ENCODE data around the gene UROC1. TPM values are rescaled to one million over a fixed set of nuclear protein-coding genes. Genes with fewer than 3 reads are reported as not detected.

The UROC1 gene
- total RNA-seq, 1 donor from 2014 or later: not detected

- intact Hi-C loops (cut with micrococcal nuclease): no loop called here
Observed at GRCh38 chr3:126481808-126482502, 35.6 kb downstream of the UROC1 start.

DNA sequence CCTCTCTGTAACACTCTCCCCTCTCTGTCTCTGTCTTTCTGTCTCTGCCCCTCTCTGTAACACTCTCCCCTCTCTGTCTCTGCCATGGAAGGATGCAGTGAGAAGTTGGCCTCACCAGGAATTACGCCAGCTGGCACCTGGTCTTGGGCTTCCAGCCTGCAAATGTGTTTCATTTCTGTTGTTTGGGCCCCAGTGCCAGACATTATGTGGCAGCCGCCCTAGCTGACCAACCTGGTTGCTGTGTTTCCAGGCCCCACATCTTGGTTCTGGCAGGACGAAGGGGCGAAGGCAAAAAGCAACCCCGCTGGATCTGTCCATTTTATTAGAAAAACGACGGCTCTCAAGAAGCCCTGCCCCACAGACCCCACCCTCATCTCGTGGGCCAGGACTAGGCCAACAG, 36.7 kb downstream of the UROC1 start:
- intact Hi-C loops (cut with micrococcal nuclease): no loop called here

GRCh38 chr3:126480206-126480605, 37.4 kb downstream of the UROC1 start:
- intact Hi-C loops (cut with micrococcal nuclease): no loop called here

GRCh38 chr3:126479642-126480041, 37.9 kb downstream of the UROC1 start:
- intact Hi-C loops (cut with micrococcal nuclease): loop anchor here (5.0 kb wide), 2 partner anchors 397 to 1573 kb away; partner anchors contain the start of genes SEC61A1 and SLC41A3

GRCh38 chr3:126478581-126479310, 38.8 kb downstream of the UROC1 start:
- intact Hi-C loops (cut with micrococcal nuclease): loop anchor here (5.0 kb wide), 2 partner anchors 396 to 1574 kb away; partner anchors contain the start of genes SEC61A1 and SLC41A3

- intact Hi-C loops (cut with micrococcal nuclease): loop anchor here (2.0 to 5.0 kb wide), 3 partner anchors 228 to 1575 kb away; partner anchors contain the start of genes CHCHD6, SEC61A1 and SLC41A3
Observed at GRCh38 chr3:126477061-126477380, 40.6 kb downstream of the UROC1 start.

DNA sequence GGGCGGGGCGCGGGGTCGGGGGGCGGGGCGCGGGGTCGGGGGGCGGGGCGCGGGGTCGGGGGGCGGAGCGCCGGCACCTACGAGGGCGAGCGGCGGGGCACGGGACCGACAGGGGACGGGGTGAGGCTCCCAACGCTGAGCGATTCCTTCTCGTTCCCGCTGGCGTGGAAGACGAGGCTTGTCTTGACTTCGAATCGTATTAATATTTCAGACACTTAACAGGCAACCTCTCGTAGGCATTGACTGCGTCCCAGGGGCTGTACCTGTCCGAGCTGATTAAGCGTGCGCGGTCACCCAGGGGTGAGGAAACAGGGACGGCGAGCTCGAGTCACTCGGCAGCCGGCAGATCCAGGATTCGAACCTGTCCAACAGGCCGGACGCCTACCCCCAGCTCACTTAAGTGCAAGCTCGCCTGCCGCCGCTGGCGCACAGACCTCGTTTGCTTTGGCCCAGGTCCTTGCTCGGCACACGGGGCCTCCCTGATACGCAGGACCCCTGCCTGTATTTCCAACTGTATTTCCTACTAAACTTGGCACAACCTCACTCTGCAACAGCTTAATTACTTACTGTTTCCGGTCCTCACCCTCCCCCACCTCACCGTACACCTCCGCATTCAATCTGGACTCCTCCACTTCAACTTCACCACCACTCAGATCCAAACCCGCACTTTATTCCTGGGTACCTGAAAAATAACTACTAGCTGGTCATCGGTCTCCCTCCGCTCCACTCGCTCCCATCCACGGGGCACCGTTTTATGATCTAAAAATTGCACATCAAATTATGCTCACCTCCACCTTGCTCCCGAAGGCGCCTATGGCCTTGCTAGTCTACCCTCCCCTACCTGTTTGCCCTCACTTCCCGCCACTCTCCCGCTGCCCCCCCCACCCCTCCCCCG, 41.2 kb downstream of the UROC1 start:
- intact Hi-C loops (cut with micrococcal nuclease): loop anchor here (2.0 to 5.0 kb wide), 3 partner anchors 228 to 1576 kb away; partner anchors contain the start of genes CHCHD6, SEC61A1 and SLC41A3

DNA sequence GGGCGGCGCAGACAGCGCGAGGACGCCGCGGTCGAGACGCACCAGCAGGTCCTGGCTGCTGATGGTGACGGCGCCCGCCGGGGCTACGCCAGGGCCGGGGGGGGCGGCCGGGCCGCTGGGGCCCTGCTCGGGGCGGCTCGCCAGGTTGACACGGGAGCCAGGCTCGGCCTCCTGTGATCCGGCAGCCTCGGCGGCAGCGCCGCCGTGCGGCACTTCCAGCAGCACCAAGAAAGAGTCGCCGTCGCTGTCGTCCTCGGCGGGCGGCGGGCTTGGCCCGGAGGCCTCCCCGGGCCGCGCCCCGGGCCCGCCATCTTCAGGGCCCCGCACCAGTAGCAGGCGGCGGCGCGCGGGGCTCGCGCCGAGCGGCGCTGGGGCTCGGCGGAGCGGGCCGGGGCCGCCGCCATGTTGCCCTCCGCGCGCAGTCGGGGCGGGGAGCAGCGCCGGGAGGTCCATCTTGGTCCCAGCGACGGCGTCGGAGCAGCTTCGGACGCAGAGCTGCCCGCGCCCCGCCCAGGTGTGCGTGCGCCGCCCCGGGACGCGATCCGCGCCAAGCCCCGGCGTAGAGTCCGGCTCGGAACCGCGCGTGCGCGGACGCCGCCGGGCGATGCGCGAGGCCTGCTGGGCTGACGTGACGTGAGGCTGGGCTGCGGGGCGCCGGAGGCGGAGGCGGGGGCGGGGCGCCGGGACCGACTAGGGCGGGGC, 42.0 kb downstream of the UROC1 start, which contains the start of gene ZXDC:
Gene ZXDC, minus strand, starts transcription at position 479 of the 702 bp plus-strand sequence. Its CDS starts 26 bp downstream, at position 453.
- intact Hi-C loops (cut with micrococcal nuclease): loop anchor here (1.0 to 5.0 kb wide), 6 partner anchors 119 to 1577 kb away; partner anchors contain the start of genes CHCHD6, KLF15, SEC61A1 and SLC41A3

- intact Hi-C loops (cut with micrococcal nuclease): loop anchor here (1.0 to 5.0 kb wide), 5 partner anchors 118 to 1578 kb away; partner anchors contain the start of genes KLF15, SEC61A1 and SLC41A3
Observed at GRCh38 chr3:126474498-126475412, 42.8 kb downstream of the UROC1 start.

GRCh38 chr3:126473292-126474168, 44.0 kb downstream of the UROC1 start:
- intact Hi-C loops (cut with micrococcal nuclease): loop anchor here (2.0 kb wide), 1 partner anchor 117 kb away; the partner anchor contains the start of gene KLF15

GRCh38 chr3:126472277-126473006, 45.1 kb downstream of the UROC1 start:
- intact Hi-C loops (cut with micrococcal nuclease): no loop called here

DNA sequence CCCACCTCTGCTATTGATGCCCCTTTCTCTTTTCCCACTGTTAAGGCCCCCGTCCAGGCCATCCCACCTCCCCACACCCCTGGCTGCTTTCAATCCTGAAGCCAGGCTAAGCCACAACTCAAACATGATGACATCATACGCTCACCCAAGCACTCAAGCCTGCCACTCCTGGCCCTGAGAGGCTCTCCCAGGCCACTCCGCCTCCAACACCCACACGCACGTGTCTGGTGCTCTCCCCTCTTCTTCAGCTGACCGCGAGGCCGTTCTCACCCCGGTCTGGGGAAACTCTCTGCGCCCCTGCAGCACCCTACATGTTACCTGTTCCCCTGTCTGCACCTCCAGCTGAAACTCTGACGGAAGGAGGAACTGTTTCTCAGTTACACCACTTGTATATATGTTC, 48.1 kb downstream of the UROC1 start:
- intact Hi-C loops (cut with micrococcal nuclease): no loop called here

DNA sequence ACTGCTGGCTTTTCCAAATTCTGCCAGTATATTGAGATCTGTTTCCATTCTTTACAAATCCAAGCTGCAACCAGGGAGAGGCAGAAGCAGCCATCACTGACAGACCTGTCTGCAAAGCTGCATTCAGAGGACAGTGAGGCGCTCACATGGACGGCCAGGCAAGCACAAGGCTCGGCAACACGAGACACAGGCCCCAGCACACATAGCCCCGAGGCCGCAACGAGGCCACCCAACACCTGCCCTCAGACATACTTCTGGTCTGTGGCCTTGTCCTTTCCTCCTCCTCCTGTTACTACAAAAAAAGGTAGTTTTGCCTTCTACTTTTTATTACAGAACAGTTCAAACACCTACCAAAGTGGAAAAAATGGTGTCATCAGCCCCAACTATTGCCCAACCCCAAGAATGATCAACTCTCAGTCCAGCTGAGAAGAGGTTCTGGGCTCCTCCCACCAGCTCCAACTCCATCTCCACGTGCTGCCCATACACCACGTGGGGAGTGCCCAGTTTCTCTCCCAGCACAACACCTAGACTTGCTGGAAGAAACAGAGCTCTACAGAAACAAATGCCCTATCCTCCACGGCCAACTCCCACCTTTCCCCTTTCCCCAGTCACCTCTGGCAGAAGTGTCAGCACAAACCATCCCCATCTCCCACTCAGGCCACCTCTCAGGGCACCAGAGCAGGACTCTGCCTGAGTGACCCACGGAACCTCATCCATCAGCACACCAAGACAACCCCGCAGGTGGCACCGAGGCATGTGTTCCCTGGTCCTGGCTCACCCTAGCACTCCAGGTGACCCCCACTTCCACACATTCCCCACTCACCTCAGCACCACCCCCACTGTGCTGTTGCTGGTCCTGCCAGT, 49.3 kb downstream of the UROC1 start:
- intact Hi-C loops (cut with micrococcal nuclease): no loop called here

- intact Hi-C loops (cut with micrococcal nuclease): no loop called here
Observed at GRCh38 chr3:126467611-126467955, 50.0 kb downstream of the UROC1 start.

GRCh38 chr3:126466886-126467610, 50.5 kb downstream of the UROC1 start:
- intact Hi-C loops (cut with micrococcal nuclease): no loop called here

DNA sequence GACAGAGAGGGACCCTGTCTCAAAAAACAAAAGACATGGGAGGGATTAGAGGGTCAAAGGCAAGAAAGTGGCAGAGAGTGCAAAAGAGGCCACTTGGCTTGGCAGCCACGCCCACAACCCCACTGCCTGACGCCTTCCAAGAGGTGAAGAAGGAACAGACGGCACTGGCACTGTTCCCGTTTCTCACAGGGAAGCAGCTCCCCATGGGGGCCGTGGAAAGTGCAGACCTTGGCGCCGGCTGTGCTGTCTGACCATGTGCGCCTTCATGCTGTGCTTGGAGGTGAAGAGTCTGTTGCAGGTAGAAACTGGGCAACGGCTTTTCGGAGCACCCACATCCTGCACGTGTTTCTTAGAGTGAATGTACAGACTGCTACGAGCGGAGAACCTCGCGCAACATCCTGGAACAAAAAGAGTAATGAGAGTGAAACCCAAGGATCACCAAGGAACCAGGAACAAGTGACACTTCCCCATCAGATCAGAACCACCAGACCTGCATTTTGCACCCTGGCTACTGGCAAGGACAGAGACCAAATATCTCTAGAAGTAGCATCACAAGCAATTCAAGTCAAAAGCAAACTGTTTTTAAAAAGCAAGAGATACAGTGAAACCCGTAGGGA, 51.5 kb downstream of the UROC1 start:
- intact Hi-C loops (cut with micrococcal nuclease): no loop called here

Measured in T-helper 2 cell treated with Interferon-gamma antibody and Interleukin-4, amounts not matched to agents 100 ng/mL and 5 ng/mL, for 36 hours (primary cell).